Measurements from ENCODE around the gene CHST6. TPM values are rescaled to one million over a fixed set of nuclear protein-coding genes. Genes with fewer than 3 reads are reported as not detected.
"Not testable (repeated sequence)": the region's sequence is repeated elsewhere in the genome, so short reads cannot be mapped to it uniquely, and the experiment has no call there.

CHST6 gene
- total RNA-seq, 1 donor from 2014 or later: 0.09 TPM

DNA sequence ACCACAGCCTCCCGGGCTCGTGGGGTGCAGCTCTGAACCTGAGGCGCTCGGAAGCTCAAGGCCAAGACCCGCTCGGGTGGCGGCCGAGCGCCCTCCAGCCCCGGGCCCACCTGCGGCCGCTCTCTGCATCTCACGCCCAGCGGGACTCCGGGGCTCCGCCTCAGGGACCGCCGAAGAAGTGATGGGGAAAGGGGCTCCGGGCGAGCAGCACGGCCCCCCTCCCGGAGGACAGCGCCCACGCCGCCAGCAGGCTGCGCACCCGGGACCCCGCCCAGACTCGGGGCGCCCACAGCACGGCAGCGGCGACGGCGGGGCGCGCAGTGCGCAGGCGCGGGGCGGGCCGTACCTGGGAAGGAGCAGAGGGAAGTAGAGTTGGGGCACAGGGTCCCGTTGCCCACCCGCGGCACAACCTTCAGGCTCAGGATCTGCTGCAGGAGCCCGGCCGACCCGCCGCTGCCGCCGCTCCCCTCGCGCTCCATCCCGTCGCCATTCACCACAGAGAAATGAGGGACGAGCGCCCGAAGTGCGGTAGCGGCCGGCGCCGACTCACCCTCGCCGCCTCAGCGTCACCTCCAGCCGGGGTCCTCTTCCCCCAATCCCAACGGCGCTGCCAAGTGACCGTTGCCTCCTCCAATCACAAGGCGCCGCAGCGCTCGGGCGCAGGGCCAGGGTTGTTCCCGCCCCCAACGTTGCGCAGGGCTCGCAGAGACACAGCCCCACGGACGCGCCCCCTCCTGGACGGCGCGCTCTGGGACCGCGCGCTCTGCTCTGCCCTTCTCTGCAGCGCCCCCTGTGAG, 30.9 kb downstream of the CHST6 start, which contains the start of gene TMEM170A:
Gene TMEM170A, minus strand, starts transcription at position 568 of the 797 bp plus-strand sequence. Its CDS starts 89 bp downstream, at position 479.
- peak within 1 kb of the TSS; percentile 97 for H3K4me3 ChIP-seq
- no peaks in the 10 kb centered on the region for H3K9me3 ChIP-seq
- no peaks in the 10 kb centered on the region for H3K36me3 ChIP-seq
- intact Hi-C loops (cut with DNase I): no loop called here
- H3K27me3 ChIP-seq: no peaks in the 10 kb centered on the region
- H3K4me1 ChIP-seq: peaks cover 13% of the 10 kb centered on the region
- peak within 1 kb of the TSS; percentile 92 for H3K27ac ChIP-seq
- peak; percentile 100 for TF ChIP-seq CTCF (IDR thresholded peaks at IDR 0.05)
- ATAC-seq (peak; percentile 98), DNase-seq (peak; percentile 100)

DNA sequence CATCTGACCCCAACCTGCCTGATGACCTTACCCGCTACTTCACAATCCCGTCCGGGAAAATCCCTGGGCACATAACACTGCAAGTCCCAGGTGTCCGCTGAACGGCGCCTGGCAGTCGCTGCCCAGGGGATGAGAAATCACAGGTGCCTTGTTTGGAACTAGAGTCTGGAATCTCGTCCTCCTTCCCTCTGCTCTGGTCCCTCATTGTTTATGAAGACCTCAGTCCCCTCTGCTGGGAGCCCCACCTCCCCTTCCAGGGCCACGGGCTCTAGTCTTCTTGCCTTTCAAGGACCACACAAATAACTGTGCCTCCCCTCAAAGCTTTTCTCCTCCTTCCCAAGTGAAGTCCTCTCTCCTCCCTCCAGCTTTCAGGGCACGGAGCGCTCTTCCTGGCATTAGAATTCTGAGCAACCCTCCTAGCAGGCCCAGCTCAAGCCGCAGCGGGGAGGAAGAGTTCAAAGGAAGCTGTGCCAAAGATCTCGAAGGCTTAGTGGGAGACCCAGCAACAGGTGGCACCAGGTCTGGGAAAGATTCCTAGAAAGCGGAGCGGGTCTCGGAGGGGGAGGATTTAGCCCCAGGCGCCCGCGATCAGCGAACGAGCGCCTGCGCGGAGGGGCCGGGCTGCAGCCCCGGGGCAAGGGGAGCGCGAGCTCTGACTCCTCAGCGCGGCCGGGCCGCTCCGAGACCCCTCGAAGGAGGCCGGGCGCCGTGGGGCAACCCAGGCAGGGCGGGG, 31.7 kb downstream of the CHST6 start:
- H3K9me3 ChIP-seq; H3K27me3 ChIP-seq; DNase-seq; H3K36me3 ChIP-seq; intact Hi-C loops (cut with DNase I): not testable (repeated sequence)
- H3K27ac ChIP-seq: peak overlapping the region; percentile 92
- H3K4me3 ChIP-seq: peak overlapping the region; percentile 97
- peak; percentile 22 for ATAC-seq
- H3K4me1 ChIP-seq: peaks cover 13% of the 10 kb centered on the region

GRCh38 chr16:75462806-75463205, 32.4 kb downstream of the CHST6 start:
- H3K4me3 ChIP-seq: peak overlapping the region; percentile 97
- ATAC-seq (no peak), DNase-seq (no peak)
- TF ChIP-seq CTCF (IDR thresholded peaks at IDR 0.05): no peak
- H3K36me3 ChIP-seq: no peaks in the 10 kb centered on the region
- intact Hi-C loops (cut with DNase I): no loop called here
- no peak overlapping the region for H3K27ac ChIP-seq
- no peaks in the 10 kb centered on the region for H3K27me3 ChIP-seq
- H3K4me1 ChIP-seq: peaks cover 13% of the 10 kb centered on the region
- no peaks in the 10 kb centered on the region for H3K9me3 ChIP-seq

DNA sequence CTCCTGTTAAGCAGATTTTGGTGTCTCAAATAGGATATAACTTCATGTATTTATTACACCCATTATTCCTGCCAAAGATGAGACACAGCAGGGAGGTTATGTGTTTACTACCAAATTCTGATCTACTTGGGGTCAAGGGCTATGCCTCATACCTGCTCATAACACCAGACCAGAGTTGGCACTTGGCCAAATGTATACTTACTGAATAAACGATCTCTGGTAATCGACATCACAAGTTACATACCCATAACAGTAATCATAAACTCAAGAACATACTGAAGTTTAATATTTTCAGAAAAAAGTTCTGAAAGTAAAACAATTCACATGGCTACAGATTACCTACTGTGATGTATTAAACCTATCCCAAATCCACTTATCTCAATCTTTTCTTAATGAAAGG, 33.7 kb downstream of the CHST6 start:
- Histone ChIP-seq H3K4me1 (peaks cover 13% of the 10 kb centered on the region), H3K27me3 (no peaks in the 10 kb centered on the region), H3K4me3 (no peak overlapping the region), H3K9me3 (no peaks in the 10 kb centered on the region), H3K27ac (no peak overlapping the region), H3K36me3 (no peaks in the 10 kb centered on the region)
- intact Hi-C loops (cut with DNase I): no loop called here
- DNase-seq (no peak), ATAC-seq (no peak)
- TF ChIP-seq CTCF (IDR thresholded peaks at IDR 0.05): no peak

DNA sequence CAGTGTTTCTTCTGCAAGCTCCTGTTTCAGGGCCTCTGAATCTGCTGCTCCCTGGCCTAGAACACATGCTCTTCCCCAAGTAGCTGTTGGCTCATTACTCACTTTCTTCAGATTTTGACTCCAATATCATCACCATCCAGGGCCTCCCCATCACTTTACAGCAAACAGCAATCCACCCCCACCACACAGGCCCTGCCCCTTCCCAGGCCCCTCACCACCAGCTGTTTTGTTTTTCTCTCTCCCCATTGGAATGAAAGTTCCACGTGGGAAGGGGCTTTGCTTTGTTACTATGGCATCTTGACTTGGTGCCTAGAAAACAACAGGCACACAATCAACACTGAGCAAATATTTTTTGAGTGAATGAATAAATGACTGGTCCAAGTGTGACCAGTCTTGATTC, 34.8 kb downstream of the CHST6 start:
- no peak overlapping the region for H3K27ac ChIP-seq
- peaks cover 13% of the 10 kb centered on the region for H3K4me1 ChIP-seq
- no peaks in the 10 kb centered on the region for H3K27me3 ChIP-seq
- no peaks in the 10 kb centered on the region for H3K36me3 ChIP-seq
- peak; percentile 29 for DNase-seq
- intact Hi-C loops (cut with DNase I): no loop called here
- ATAC-seq: no peak
- TF ChIP-seq CTCF (IDR thresholded peaks at IDR 0.05): no peak
- no peak overlapping the region for H3K4me3 ChIP-seq
- no peaks in the 10 kb centered on the region for H3K9me3 ChIP-seq

GRCh38 chr16:75459691-75460090, 35.5 kb downstream of the CHST6 start:
- intact Hi-C loops (cut with DNase I): no loop called here
- peak; percentile 20 for DNase-seq
- TF ChIP-seq CTCF (IDR thresholded peaks at IDR 0.05): no peak
- peaks cover 13% of the 10 kb centered on the region for H3K4me1 ChIP-seq
- ATAC-seq: no peak
- no peaks in the 10 kb centered on the region for H3K36me3 ChIP-seq
- no peaks in the 10 kb centered on the region for H3K27me3 ChIP-seq
- no peaks in the 10 kb centered on the region for H3K9me3 ChIP-seq
- no peak overlapping the region for H3K4me3 ChIP-seq
- H3K27ac ChIP-seq: no peak overlapping the region

All from upper lobe of right lung (tissue), 1 donor.